K562 (cell line): ENCODE results near the gene PLXNA2. TPM values are rescaled to one million over a fixed set of nuclear protein-coding genes. Genes with fewer than 3 reads are reported as not detected.

Source experiments
- ARID2 ChIP-seq: fragments of 450-650 bp; IDR thresholded peaks from 2 replicates; pipeline ENCODE4 v1.6.1; 2017; ENCODE audit warnings: antibody characterized with exemption, mild to moderate bottlenecking
- ARID3A ChIP-seq: IDR thresholded peaks from 2 replicates; pipeline ENCODE4 v1.6.1; 2012; ENCODE audit warnings: low read depth, low read length, improper control_type of control experiment, borderline replicate concordance
- FOXJ2 ChIP-seq: fragments of 200-800 bp; sonication (Bioruptor generic); IDR thresholded peaks from 2 replicates; pipeline ENCODE4 v1.6.1; 2016; ENCODE audit warnings: missing genetic modification characterization, missing compliant biosample characterization
- GTF2F1 ChIP-seq: IDR thresholded peaks from 2 replicates; pipeline ENCODE4 v1.6.1; 2011; ENCODE audit warnings: low read depth, low read length, improper control_type of control experiment
- HNRNPK ChIP-seq: fragments of 200-400 bp; formaldehyde crosslinking; IDR thresholded peaks from one replicate; pipeline ENCODE4 v1.6.1; 2018; ENCODE audit warnings: mild to moderate bottlenecking, low read depth, low read length; ENCODE audit not compliant: poor library complexity, severe bottlenecking
- POLR3A ChIP-seq: IDR thresholded peaks from 2 replicates; pipeline ENCODE4 v1.6.1; 2011; ENCODE audit warnings: borderline replicate concordance, mild to moderate bottlenecking, moderate library complexity; ENCODE audit not compliant: insufficient read length, insufficient read depth; ENCODE audit errors: extremely low read depth
- SAFB ChIP-seq: fragments of 200-400 bp; formaldehyde crosslinking; IDR thresholded peaks from 2 replicates; pipeline ENCODE4 v1.6.1; 2017; ENCODE audit warnings: low read depth, low read length, borderline replicate concordance
- polyA plus RNA-seq, 8 experiments: library from polyadenylated mRNA; depleted of rRNA in 4 of 8; stranded (reverse) in 5 of 8; unstranded in 3 of 8; fragments of >200 nt; fragmentation: Nextera tagmentation in 2 of 8; fragmentation: Illumina TruSeq in 1 of 8; extraction: Ambion mirVana in 2 of 8; extraction: Trizol in 1 of 8; gene quantifications; 2 replicates each; pipeline versions ENCODE4 v1.2.1 to v1.2.3, GENCODE V29; 2011 to 2014; ENCODE audit warnings: inconsistent platforms in 1 of 8, missing spikeins in 1 of 8
- total RNA-seq, 7 experiments: library from RNA; depleted of rRNA in 6 of 7; stranded (reverse); fragments of >200 nt in 6 of 7; fragmentation: Illumina TruSeq in 2 of 7; extraction: Trizol in 2 of 7; gene quantifications; 2 replicates each; pipeline versions ENCODE4 v1.2.1 to v1.2.3, GENCODE V29; 2011 to 2021; ENCODE audit warnings: low replicate concordance in 1 of 7
- TF ChIP-seq, protein P1 (sequence below): sonication (generic); formaldehyde crosslinking; IDR thresholded peaks from 2 replicates; pipeline ENCODE4 v1.8.1; 2023; ENCODE audit warnings: mild to moderate bottlenecking, missing genetic modification reagents

Gene PLXNA2
- total and polyA plus RNA-seq, 9 of the 15 experiments (the other 6 are each of a cell fraction or from before 2014, with no cell fraction given), result 0.01 to 1.3 (median 0.32) TPM

GRCh38 chr1:208232662-208233038, 11.5 kb downstream of the PLXNA2 start (continued):
- TF ChIP-seq ARID2 (no peak), GTF2F1 (no peak), FOXJ2 (tag) (no peak), HNRNPK (no peak), ARID3A (no peak), SAFB (no peak), POLR3A (no peak)
- TF ChIP-seq, protein P1, sequence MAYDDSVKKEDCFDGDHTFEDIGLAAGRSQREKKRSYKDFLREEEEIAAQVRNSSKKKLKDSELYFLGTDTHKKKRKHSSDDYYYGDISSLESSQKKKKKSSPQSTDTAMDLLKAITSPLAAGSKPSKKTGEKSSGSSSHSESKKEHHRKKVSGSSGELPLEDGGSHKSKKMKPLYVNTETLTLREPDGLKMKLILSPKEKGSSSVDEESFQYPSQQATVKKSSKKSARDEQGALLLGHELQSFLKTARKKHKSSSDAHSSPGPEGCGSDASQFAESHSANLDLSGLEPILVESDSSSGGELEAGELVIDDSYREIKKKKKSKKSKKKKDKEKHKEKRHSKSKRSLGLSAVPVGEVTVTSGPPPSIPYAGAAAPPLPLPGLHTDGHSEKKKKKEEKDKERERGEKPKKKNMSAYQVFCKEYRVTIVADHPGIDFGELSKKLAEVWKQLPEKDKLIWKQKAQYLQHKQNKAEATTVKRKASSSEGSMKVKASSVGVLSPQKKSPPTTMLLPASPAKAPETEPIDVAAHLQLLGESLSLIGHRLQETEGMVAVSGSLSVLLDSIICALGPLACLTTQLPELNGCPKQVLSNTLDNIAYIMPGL (CRISPR knock-in tag), result no peak
